ENCODE results near the gene GBX2.
A peak's percentile ranks its signal among the peaks of the same experiment; 100 is the strongest.

Gene GBX2

DNA sequence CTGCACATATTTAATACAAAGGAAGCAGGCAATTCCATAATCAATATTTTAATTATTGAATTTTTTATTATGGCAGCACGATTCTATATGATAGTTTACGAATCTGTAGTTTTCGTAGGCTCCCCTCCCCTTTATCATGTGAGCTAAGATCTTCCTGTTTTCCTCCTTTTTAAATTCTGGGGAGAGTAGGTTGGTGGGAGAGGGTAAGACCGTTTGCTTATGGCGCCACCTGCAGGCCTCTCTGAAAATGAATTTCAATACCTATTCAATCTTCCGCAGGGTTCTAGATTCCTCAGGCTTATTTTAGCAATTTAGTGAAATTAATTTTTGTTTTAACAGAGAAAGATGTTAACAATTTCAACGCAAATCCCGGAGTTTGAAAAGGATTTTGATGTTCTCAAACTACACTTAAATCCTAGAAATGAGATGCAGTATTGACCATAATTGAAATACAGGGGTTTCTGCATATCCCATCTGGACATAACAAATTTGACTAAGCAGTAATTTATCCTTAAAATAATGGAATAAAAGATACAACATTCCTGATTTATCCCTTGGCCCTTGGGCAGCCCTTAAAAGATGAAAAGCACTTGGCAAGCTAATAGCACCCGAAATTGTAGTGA, 12.8 kb upstream of the GBX2 start:
- DNase-seq (ENCODE audit: low spot score), result peak; percentile 36

DNA sequence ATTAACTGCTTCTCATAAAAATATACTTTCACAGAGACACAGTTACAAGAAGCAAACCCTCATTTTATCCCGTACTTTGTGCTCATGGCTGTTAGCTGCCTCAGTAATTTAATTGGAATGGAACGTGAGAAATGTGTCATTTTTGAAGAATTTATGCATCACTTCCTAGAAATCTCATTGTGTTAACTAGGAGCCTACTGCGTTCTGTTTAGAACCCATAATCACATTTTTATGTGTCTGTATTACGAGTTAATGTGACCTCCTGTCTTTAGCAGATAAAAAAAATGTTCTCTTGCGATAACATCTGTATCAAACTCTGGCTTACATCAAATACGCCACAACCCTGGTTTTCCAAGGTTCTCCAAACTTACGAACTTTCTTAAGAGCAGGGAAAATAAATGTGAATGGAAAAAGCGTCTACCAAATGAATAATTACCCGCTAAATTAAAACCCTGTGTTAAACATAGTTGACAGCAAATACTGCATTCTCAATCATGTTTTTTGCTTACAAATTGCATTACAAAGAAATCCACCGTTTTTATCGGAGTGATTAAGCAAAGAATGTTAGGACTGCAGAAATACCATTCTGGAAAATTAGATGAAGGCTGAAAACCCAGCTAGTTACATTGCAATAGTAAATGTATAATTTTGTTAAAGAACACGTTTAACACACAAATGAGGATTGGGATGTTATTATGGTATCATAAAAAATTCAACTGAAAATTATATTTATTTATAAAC, 12.1 kb upstream of the GBX2 start:
- DNase-seq (ENCODE audit: low spot score), result no peak

DNA sequence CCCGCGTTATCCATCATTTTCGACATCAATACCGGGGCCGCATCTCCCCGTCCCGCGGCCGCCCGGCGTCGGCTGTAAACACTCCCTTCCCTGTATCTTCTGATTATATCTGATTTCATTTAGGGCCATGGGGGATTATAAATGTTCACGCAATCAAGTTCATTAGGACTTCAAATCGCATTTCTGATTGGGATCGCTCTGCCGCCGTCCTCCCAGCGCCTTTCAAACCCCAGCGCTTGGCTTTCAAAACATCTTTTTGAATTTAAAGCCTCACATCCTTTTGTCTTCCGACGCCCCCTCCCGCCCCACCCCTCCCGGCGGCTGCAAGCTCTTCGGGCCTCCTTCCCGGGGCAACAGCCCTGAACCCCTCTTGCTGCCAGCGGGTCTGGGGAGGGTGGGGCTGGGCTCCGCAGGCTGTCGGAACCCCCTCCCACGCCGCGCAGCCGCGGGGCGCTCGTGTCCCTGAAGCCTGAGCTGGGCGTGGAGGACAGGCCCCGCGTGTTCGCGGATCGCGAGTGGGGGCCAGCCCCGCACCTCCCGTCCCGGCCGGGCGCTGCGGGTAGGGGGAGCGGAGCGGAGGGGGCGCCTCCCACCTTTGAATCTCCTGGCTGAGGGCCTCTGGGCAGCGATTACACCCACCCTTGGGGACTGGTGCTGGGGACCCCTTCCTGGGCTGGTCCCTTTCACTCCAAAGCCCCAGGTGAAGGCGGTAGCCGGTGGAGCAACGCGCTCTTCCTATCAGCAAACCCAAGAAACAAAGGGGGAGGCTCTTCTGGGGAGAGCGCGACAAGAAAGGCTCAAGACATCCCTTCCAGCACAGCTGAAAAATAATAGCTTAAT, 11.3 kb upstream of the GBX2 start:
- no peak for DNase-seq (ENCODE audit: low spot score)

DNA sequence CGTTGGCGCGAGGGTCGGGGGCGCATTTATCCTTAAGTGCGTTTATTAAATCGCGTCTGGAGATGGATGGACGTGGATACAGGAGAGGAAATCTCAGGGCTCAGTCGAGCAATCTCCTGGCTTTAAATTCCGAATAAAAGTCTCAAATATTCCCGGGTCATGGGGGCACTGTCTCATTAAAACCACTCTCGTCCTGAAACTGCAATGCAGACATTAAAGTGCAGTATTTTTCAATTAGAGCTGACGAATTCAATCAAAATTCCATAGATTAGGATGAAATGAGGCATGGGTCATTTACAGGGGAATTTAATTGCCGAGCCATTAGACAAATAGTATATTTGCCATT, 10.7 kb upstream of the GBX2 start:
- DNase-seq (ENCODE audit: low spot score), result no peak

DNA sequence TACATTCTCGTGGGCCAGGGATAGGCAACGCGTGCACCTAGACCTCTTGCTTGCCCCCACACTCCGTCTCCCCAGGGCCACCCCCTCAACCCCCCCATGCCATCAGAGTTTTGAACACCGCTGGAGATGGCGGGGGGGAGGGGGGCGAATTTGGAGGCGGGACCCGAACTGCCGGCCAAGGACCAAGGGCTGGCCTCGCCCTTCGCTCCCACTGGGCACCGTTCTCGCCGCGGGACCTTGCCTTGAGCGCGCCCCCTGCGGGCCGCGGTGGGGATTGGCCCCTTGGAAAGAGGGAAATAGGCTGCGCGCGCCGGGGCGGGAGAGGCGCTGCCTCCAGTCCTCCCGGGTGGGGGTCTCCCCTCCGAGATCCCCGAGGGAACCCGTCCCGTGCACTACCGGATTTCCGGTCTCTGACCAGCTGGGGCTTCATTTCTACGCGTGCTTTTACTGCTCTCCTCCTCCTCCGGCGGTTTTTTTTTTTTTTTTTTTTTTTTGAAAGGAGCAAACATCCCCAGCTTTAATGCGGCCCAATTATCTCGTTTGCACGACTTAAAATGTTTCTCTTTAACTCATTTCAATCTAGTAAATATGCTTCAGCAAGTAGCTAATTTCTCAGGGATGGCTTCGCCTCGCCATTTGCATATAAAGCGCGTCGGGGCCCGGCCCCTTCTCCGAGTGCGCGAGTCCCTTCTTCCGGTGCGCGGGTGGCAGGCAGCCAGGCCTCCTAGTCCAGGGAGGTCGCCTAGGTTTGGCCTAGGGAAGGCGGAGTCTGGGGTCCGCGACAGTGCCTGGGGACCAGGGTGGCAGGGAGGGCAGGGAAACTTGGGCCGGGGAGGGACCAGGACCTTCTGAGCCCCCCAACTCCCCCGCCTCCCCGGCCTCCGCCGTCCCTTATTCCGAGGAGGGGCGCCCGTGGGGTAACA, 10.0 kb upstream of the GBX2 start:
- peak; percentile 43 for DNase-seq (ENCODE audit: low spot score)

DNA sequence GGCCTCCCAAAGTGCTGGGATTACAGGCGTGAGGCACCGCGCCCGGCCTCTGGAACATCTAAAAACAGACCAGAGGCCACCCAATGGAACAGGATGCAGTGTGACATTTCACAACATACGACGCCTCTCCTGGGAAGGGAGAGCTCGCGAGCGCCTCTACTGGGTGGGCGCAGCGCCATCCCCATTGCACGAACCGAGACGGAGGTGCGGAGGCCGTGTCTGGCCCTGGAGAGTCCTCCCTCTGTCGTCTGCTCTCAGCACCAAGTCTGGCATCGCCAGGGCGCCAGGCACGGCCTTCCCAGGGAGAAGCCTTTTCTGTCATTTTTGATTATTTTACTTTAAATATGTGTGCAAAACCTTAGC, 9.4 kb upstream of the GBX2 start:
- peak; percentile 28 for DNase-seq (ENCODE audit: low spot score)

DNA sequence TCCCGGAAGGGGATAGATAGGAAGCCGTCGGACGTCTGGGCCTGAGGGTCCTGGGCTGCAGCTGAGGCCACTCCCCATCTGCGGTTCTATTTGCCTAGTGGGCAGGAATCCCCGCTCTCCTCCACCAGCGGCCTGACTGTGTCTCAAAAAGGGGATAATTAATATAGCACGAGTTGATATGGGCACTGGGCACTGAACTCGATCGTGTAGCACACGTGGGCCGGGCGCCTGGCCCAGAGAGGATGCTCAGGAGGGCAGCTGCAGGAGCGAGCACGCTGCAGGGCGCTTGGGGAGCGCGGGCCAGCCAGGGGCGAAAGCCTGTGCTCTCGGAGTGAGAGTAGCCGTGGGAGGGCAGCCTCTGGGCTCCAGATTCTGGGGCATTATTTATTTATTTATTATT, 8.8 kb upstream of the GBX2 start:
- no peak for DNase-seq (ENCODE audit: low spot score)

DNA sequence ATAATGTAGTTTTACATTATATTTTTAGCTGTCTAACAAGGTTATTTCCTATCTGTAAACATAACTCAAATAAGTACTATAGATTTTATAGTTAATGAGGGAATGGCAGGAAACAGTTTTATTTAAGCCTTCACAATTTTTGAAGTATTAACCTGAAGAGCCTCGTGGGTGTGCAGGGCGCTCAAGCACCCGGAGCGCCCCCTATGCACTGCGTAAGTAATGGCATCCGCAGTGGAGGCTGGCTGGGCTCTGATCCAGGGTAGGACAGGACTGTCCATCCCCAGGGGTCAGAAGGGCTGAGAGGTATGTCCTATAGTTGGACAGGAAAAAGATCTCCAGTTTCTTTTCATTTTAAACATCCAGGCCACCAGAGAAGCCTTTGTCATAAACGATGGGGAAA, 8.2 kb upstream of the GBX2 start:
- peak; percentile 6 for DNase-seq (ENCODE audit: low spot score)

DNA sequence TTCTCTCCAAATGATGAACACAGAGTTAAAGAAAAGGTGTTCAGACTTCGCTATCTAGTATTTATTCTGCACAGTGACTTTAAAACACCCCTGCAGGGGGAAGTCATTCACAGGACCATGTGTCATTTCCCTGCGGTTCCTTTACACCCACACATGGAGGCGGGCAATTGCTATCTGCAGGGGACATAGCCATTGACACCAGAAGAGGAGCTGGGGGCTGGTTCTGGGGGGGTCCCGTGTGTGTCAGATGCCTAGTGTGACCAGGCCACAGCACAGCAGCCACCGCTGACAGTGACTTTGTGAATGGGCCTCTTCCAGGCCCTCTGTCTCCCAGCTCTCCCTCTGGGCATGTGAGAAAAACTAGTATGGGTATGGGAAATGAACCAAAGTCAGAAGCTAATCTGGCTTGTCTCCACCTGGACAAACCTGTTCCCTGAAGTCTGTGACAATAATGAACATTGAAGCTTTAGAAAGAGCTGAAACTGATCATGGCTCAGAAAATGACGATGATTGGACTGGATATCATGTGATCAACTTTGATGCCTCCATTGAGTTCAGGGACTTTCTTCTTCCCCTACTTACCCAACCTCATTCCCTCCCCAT, 7.5 kb upstream of the GBX2 start:
- DNase-seq (ENCODE audit: low spot score), result no peak

DNA sequence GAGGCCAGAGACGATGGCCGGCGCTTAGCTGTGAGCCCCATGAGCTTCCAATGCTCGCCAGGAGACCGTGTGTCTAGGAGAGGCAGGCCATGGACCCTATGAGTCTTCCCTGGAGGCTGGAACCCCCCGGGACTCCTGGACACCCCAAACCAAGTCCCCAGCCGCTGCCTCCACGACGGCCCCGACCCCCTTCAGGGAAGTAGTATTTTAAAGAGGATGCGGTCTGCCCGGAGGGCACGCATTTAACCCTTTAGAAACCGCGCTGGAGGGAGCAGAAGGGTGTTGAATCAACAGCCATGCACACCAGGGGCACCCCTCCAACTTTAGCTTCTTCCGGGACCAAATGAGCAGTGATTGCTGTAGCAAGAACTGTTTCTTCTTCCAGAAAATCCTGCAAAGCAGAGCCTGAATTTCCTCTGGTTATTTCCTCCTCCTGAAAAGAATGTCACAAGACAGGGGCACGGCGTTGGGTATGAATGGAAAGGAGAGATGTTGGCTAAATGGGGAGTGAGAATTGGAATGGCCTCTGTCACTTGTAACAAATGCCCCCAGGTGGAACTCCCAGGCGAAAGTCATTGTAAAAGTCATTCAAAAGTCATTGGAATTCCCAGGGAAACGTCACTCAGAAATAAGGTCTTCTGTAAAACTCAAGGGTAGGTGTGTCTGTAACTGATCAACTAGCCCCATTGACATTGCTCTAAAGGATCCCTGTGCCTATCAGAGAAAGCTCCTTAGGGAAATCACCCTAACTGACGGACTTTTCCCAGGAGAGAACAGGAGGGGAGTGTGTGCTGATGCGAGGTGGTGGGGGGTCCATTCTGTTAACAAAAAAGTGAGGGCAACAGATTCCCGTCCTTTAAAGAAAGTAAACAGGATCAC, 5.8 kb upstream of the GBX2 start:
- DNase-seq (ENCODE audit: low spot score), result no peak

DNA sequence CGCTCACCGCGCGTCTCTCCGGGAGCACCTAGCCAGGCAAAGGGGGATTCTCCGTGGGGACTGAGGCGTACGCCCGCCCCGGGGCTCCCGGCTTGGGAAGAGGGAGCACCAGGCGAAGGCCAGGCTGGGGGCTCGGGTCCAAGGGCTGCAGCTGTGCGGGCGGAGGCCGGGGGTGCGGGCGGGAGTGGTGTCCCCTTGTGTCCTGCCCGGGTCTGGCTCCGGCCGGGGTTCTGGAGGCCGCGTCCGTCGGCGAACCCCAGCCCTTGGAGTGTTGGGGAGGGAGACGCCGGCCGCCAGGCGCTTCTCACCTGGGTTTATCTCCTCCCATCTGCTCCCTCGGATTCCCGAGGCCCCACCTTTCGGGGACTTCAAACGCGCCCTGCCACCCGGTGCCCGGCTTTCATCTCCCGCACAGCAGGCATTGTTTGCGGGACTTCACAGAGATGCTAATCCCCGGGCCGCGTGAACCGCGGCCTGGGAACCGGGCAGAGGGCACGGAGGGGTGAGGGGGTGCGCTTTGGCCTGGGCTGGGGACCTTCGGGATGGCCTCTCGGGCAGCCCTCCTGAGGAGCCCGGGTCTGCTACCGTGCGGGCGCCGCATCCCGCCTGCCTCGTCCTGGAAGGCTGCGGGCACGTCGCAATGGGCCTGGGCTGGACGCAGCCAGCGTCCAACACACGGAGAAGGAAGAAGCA, 5.0 kb upstream of the GBX2 start:
- no peak for DNase-seq (ENCODE audit: low spot score)

DNA sequence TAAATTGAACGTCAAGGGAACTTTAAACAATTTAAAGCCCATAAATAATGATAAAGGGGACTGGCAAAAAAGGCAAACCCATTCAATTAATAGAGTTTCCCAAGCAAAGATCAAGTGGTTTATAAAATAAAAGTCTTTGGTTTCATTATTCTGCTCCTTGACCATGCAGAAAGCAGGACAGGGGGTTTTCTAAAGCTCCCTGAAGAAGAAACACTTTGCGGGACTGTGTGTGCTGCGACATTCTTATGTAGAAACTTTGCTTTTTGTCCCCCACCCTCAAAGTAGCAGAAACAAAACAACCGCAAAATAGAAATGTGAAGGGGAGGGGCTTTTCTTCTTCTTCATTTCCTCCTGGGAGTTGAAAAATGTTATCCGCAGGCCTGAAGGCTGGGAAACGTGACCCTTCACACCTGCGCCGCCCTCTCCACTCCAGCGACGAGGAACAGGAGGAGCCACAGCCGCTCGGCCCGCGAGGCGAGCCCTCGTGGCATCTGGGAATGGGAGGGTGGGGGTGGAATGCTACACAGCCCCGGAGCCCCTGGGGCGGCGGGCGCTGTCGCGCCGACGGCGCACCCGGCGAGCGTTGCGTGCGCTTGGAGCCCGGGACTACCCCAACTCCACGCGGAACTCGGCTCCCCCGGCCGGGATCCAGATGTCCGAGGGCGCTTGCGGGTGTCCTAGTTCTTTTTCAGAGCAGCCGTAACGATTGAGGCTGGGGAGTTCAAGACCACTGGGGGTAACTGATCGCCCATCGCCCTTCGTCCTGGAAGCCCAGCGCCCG, 4.3 kb upstream of the GBX2 start:
- no peak for DNase-seq (ENCODE audit: low spot score)

DNA sequence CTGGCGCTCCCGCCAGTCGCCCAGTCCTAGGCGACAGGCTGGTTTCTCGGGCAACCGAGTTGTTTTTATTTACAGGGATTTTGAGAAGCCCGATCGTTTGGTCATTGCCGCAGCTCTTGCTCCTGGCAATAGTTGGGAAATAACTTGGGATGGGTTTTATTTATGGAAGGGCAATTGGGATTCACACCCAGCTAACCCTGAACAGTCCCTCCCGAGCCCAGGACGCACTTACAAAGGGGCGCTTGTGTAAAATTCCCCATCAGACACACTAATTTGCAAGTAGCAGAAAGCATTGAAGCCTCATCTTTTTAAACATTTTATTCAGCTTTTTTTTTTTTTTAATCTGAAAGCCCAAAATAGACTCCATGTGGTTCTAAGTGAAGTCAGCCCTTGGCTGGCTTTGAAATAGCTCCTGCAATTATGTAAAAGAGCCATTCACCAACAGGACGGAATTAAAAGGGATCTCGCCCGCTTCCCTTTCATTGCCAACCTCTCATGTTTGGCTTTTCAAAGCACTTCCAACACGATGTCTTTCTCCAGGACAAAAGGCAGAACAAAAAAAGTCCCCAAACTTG, 3.6 kb upstream of the GBX2 start:
- no peak for DNase-seq (ENCODE audit: low spot score)

DNA sequence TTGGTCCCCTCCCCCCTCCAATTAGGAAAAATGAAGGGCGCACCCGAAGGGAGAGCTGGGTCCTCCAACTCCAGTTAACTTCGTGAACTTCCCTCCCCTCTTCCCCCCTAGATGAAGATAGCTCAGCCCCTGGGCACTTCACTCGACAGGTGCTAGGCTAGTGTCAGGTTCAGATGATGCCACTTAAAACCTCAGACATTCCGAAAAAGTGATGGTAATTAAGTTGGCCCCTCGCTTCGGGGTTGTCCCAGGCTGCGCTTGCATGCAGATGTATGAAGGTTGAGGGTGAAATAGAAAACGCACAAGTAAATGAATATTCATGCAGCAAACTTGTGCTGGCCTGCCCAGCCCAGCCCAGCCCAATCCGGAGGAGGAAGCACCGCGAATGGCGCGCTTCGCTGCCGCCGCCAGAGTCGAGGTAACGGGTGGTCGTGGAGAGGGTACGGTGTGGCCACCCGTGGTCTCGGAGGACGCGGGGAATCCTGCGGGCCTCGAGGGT, 3.0 kb upstream of the GBX2 start:
- no peak for DNase-seq (ENCODE audit: low spot score)

DNA sequence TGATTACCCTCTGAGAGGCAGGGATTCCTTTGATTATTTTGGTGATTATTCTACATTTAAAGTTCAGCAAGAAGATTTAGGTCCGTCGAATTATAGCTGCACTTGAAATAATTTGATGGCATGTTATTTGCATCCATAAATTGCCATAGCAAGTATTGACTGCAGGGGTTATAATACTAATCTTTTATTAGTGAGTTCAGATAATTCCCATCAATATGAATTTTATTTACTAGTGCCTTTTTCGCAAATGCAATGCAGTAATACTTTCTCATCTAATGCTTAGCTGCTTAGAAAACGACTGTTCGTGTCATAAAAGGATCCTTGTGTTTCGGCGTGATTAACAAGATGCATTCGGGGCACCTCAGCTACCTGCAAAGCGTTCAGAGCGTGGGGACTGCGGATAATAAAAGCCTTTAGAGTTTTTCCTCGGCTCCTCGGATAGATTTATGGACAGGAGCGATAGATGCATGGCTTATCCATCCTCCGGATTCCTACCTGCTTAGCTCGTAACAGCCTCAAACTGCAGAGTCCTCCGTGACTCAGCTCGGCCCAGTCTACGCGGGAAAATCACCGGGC, 2.5 kb upstream of the GBX2 start:
- DNase-seq (ENCODE audit: low spot score), result no peak

DNA sequence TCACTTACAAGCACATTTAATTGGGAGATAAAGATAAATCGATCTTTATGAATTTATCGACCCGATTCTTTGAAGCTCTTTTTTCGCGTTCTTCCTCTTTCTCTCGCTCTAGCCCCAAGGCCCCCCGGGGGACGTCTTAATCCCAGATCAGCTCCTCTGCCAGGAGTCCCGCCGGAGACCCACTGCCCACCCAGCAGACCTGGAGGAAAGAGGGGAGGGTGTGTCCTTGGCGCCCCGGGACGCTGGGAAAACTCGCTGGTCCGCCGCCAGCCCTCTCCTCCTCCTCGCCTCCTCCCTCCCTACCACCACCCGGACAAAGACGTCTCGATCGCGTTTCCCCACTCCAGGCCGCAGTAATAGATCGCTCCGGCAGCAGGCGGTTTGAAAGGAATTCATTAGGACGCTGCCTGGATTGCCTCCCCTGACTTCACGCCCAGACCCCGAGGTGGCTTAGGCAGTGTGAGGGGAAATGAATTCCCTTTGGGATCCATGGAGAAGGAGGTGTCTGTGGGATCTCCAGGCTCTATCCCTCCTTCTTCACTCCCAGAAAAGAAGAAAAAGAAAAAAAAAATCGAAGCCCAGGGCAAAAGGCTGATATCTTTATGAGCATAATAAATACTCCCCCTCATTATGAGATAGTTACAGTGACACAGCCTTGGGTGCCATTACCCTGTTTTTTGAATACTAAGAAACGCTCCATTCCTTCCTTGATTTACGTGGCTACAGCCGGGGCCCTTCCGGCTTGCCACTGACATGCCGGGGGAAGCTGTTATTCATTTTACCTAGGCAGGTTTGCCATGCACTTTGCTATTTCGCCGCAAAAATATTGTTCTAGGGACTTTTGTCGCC, 1.8 kb upstream of the GBX2 start:
- no peak for DNase-seq (ENCODE audit: low spot score)

DNA sequence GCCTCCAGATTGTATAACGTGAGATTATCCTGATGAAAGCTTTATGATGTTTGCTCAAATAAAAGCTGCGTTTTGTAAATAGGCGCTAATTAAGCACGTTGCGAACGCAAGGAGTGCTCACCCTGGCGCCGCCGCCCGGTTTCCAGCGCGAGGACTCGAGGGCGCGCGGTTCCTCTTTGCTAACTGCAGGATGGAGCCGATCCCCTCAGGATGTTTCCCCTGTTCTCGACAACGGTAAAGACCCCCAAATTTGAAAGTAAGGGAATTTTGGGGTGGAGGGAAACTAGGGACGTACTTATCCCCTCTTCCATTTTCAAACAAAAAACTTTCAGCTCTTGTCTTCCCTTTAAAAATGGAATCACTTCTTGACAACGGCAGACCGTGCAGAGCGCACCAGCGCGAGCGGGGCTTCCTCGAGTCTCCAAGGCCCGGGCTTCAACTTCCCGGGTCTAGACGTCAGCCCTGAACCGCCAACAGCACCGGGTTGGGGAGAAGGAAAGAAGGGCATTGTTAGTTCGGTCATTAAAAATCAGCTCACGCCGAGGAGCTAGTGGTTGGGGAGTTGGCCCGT, 1.1 kb upstream of the GBX2 start:
- DNase-seq (ENCODE audit: low spot score), result no peak
